Astrocyte of the cerebellum (primary cell): ENCODE data around the gene PODN.

Experiments
- DNase-seq: peaks from one replicate; pipeline ENCODE4 v3.0.0-alpha.2; 2011; ENCODE audit warnings: low read depth
- H3K4me3 ChIP-seq: 2 replicates; pipeline ENCODE4 v1.5.1; 2011; ENCODE audit warnings: mild to moderate bottlenecking, low read depth, low read length, moderate library complexity
- in situ Hi-C: cut with HindIII; loops from 2 replicates; pipeline ENCODE4 v1.10.0; 2017; ENCODE audit warnings: low sequenced_read_pairs
- TF ChIP-seq, protein P1 (sequence below): IDR thresholded peaks from 2 replicates; pipeline ENCODE4 v1.5.1; 2012; ENCODE audit warnings: low read length, low read depth, moderate library complexity, mild to moderate bottlenecking; ENCODE audit errors: missing control alignments

The PODN gene

DNA sequence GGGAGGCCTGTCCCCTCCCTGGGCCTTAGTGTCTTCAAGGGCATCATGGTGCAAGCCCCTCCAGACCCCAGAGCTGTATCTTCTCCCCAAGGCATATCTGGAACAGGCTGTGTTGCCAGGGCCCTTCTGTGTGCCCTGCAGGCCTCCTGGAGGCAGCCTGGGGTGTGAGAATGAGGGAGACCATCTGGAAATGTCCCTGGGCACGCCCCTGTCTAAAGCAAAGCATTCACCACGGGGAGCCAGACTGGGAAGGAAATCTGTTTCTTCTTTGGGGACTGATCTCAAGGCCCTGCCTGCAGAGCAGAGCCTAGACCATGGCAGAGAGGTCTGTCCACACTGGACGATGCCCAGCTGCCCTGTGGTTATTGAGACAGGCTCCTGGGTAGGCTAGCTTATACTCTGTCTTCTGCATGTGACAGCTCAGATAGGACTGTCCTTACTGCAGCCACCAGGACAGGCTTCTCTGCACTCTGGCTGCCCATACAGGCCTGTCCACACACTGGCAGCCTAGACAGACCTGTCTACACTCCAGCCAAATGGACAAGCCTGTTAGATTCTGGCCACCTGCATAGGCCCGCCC lies 24.6 kb downstream of the PODN start:
- no peak for DNase-seq
- no peak overlapping the region for H3K4me3 ChIP-seq
- in situ Hi-C loops, result no loop called here
- TF ChIP-seq, protein P1, sequence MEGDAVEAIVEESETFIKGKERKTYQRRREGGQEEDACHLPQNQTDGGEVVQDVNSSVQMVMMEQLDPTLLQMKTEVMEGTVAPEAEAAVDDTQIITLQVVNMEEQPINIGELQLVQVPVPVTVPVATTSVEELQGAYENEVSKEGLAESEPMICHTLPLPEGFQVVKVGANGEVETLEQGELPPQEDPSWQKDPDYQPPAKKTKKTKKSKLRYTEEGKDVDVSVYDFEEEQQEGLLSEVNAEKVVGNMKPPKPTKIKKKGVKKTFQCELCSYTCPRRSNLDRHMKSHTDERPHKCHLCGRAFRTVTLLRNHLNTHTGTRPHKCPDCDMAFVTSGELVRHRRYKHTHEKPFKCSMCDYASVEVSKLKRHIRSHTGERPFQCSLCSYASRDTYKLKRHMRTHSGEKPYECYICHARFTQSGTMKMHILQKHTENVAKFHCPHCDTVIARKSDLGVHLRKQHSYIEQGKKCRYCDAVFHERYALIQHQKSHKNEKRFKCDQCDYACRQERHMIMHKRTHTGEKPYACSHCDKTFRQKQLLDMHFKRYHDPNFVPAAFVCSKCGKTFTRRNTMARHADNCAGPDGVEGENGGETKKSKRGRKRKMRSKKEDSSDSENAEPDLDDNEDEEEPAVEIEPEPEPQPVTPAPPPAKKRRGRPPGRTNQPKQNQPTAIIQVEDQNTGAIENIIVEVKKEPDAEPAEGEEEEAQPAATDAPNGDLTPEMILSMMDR, result no peak

DNA sequence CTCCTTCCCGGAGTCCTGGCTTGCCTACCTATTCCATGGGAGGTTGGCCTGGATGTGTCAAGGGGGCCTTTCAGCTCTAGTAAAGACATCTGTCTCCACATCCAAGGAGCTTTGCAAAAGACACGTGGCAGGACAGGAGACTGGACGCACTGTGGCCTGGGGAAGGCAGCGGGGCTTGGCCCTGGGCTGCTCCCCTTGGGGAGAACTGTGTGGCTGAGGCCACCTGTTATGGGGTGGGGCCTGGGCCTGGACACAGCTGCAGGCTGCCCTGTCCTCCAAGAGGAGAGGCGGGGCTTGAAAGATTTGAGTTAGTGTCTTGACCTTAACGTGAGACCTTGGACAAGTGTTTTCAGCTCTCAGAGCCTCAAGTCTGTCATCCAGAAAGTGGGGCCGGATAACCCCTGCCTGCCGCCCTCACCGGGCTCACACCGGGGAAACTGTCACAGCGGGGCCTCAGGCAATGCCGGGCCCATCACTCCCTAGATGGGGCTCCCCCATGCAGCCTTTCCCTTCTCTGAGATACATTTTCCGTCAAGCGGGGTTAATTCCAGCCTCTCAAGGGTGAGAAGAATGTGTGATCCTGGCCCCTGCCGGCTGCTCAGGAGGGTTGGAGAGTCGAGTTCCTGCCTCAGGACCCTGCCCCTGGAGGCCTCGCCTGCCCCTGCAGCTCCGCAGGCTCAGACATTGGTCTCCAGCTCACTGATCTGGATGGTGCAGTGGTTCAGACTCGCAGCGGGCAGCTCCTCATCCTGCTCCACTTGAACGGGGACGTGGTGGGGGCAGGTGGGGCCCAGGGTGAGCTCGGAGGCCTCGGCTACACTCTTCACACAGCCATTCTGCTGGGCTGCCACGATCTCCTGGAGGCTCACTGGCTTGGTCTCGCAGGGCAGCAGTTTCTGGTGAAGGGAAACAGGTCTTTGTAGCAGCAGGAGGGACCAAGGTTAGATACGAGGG lies 25.6 kb downstream of the PODN start:
- no peak overlapping the region for H3K4me3 ChIP-seq
- TF ChIP-seq, protein P1, result no peak
- no peak for DNase-seq
- in situ Hi-C loops, result no loop called here

DNA sequence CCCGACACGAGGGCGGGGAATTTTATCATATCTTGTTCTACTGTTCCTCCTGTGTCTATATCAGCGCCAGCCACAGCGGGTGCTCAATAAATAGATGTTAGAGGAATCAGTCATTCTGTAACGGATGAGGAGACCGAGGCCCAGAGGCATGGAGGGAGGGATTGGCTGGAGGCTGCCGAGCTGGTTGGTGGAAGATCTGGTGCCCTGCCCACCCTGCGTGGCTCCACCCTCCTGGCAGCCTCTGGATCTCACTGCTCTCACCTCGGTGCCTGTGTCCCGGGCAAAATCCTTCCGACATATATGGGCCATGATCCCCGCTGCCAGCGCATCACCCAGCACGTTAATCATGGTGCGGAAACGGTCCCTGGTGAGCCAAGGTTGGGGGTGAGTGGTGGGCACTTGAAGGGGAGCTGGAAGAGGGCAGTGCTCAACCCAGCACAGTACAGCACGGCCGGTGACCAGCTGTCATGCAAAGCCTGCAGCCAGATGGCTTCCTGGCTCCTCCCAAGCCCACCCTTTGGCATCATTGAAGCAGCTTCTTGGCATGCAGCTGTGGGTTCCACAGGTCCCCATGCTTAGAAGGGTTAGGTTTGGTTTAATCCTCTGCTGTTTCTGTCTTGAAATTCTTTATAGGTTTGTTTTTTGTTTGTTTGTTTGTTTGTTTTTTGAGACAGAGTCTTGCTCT lies 26.7 kb downstream of the PODN start:
- in situ Hi-C loops, result no loop called here
- H3K4me3 ChIP-seq, result no peak overlapping the region
- no peak for DNase-seq
- TF ChIP-seq, protein P1, result no peak

DNA sequence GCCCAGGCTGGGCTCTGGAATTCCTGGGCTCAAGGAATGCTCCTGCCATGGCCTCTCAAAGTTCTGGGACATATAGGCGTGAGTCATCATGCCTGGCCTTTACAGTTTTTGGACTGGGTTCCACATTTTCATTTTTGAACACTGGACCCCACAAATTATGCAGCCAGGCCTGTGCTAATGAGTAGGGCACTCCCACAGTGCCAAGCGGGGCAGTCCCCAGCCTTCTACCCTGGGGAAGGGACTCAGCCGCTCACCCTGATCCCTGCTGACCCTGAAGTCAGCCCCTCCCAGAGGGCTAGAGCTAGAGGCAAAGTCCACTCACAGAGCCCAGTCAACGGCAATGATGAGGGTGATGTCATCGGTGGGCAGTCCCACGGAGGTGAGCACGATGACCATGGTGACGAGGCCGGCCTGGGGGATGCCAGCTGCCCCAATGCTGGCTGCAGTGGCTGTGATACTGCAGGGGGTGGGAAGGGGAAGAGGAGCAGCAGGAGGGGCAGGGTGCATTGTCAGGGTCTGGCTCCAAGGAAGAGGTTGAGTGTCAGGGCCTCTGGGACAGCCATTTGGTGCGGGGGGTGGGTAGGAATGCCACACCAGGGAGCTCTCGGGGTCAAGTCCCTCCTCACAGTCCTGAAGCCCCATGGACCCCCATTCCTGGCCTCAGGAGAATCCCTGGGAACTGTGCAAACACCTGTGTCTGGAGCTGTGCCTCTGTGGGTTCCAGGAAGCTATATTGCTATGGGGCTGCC lies 27.6 kb downstream of the PODN start:
- no peak for DNase-seq
- TF ChIP-seq, protein P1, result no peak
- in situ Hi-C loops, result no loop called here
- H3K4me3 ChIP-seq, result no peak overlapping the region

DNA sequence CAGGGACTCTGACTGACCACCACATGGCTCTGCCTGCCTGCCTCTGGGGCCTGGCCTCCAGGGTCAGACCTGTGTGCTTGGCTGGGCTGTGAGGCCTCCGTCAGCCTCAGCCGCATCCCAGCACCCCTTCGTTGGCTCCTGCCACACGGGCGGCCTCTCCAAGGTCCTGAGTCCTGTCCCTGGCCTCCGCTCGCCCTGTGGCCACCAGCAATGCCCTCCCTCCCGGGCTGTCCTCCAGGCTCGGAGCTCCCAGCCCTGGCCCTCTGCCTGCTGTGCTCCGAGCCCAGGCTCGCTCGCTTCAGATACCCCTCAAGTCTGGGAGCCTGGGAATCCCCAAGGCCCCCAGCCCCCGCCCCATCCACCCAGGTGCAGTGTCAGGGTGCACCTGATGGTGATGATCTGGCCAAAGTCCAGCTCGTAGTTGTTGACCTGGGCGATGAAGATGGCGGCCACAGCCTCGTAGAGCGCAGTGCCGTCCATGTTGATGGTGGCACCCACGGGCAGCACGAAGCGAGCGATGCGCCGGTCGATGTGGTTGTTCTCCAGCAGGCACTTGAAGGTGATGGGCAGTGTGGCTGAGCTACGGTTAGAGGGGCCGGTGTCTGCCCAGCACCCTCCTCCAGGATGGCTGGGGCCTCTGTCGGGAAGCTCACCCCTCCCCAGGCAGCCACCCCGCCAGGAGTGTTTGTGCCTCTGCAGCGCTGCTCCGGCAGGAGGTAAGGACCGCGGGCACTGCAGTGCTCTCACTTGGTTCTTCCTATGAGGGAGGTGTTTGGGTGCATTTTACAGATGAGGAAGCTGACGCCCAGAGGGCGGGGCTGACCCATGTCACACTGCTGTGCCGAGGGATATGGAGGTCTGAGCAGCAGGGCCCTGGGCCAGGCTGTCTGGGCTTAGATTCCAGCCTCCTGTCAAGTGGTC lies 28.5 kb downstream of the PODN start:
- in situ Hi-C loops, result no loop called here
- DNase-seq, result no peak
- H3K4me3 ChIP-seq, result no peak overlapping the region
- TF ChIP-seq, protein P1, result no peak
